ENCODE measurements around the gene SLC43A1. TPM values are rescaled to one million over a fixed set of nuclear protein-coding genes. Genes with fewer than 3 reads are reported as not detected.

Gene SLC43A1
- total RNA-seq, 1 donor from 2014 or later = 48.5 TPM

GRCh38 chr11:57499413-57499982 is 16.0 kb downstream of the SLC43A1 start:
- Mint-ChIP-seq H3K36me3 (ENCODE audit: insufficient read depth) (peaks cover 10% of the 10 kb centered on the region), H3K27me3 (no peaks in the 10 kb centered on the region), H3K4me3 (ENCODE audit: low read depth) (peak overlapping the region; percentile 4), H3K4me1 (ENCODE audit: low read depth) (peaks cover 65% of the 10 kb centered on the region), H3K9me3 (ENCODE audit: low read depth) (no peaks in the 10 kb centered on the region), H3K27ac (peak overlapping the region; percentile 92)
- no peak for TF ChIP-seq CTCF (IDR thresholded peaks at IDR 0.05; ENCODE audit: unreplicated experiment)
- DNase-seq (ENCODE audit: low spot score, unreplicated experiment) = peak; percentile 93

GRCh38 chr11:57498540-57498939 is 17.0 kb downstream of the SLC43A1 start:
- Mint-ChIP-seq H3K27me3 (no peaks in the 10 kb centered on the region), H3K9me3 (ENCODE audit: low read depth) (no peaks in the 10 kb centered on the region), H3K4me3 (ENCODE audit: low read depth) (peak overlapping the region; percentile 6), H3K36me3 (ENCODE audit: insufficient read depth) (peaks cover 15% of the 10 kb centered on the region), H3K27ac (peak overlapping the region; percentile 98), H3K4me1 (ENCODE audit: low read depth) (peaks cover 65% of the 10 kb centered on the region)
- no peak for TF ChIP-seq CTCF (IDR thresholded peaks at IDR 0.05; ENCODE audit: unreplicated experiment)
- DNase-seq (ENCODE audit: low spot score, unreplicated experiment) = no peak

GRCh38 chr11:57497303-57498247 is 17.9 kb downstream of the SLC43A1 start:
- Mint-ChIP-seq H3K27ac (peak overlapping the region; percentile 98), H3K4me3 (ENCODE audit: low read depth) (peak overlapping the region; percentile 6), H3K27me3 (no peaks in the 10 kb centered on the region), H3K9me3 (ENCODE audit: low read depth) (no peaks in the 10 kb centered on the region), H3K36me3 (ENCODE audit: insufficient read depth) (peaks cover 15% of the 10 kb centered on the region), H3K4me1 (ENCODE audit: low read depth) (peaks cover 60% of the 10 kb centered on the region)
- peak; percentile 45 for DNase-seq (ENCODE audit: low spot score, unreplicated experiment)
- TF ChIP-seq CTCF (IDR thresholded peaks at IDR 0.05; ENCODE audit: unreplicated experiment) = no peak

- no peak for TF ChIP-seq CTCF (IDR thresholded peaks at IDR 0.05; ENCODE audit: unreplicated experiment)
- Mint-ChIP-seq H3K27ac (peak overlapping the region; percentile 98), H3K4me3 (ENCODE audit: low read depth) (no peak overlapping the region), H3K9me3 (ENCODE audit: low read depth) (no peaks in the 10 kb centered on the region), H3K36me3 (ENCODE audit: insufficient read depth) (peaks cover 17% of the 10 kb centered on the region), H3K27me3 (no peaks in the 10 kb centered on the region), H3K4me1 (ENCODE audit: low read depth) (peaks cover 50% of the 10 kb centered on the region)
- DNase-seq (ENCODE audit: low spot score, unreplicated experiment) = no peak
Measured at GRCh38 chr11:57496109-57496820, 19.2 kb downstream of the SLC43A1 start.

All from progenitor cell of endocrine pancreas (in vitro differentiated cells).